ENCODE data around the gene AHSP.

The AHSP gene

DNA sequence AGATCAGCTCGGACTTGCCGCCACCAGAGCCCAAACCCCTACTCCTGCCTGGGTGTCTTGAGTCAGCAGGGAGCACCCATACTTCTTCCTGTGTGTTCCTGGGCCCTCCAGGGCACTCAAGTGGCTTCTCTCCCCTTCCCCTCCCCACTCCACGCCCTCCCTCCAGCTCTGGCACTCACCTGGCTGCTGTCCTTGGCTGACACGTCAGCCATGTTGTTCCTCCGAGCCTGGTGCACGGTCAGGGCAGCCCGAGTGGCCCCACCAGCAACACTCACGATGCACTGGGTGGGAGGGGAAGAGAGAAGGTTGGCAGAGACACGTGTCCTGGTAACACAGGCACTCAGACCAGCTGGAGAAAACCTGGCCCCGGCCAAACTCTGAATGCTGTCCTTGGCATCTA, 31.0 kb upstream of the AHSP start:
- DNase-seq (ENCODE audit: low read depth) = no peak
- TF ChIP-seq, protein P1, sequence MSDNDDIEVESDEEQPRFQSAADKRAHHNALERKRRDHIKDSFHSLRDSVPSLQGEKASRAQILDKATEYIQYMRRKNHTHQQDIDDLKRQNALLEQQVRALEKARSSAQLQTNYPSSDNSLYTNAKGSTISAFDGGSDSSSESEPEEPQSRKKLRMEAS (IDR thresholded peaks at IDR 0.05; ENCODE audit: low read depth, low read length) = no peak
- TF ChIP-seq MYC (IDR thresholded peaks at IDR 0.05; ENCODE audit: low read depth, low read length) = no peak
- TF ChIP-seq, protein P2, sequence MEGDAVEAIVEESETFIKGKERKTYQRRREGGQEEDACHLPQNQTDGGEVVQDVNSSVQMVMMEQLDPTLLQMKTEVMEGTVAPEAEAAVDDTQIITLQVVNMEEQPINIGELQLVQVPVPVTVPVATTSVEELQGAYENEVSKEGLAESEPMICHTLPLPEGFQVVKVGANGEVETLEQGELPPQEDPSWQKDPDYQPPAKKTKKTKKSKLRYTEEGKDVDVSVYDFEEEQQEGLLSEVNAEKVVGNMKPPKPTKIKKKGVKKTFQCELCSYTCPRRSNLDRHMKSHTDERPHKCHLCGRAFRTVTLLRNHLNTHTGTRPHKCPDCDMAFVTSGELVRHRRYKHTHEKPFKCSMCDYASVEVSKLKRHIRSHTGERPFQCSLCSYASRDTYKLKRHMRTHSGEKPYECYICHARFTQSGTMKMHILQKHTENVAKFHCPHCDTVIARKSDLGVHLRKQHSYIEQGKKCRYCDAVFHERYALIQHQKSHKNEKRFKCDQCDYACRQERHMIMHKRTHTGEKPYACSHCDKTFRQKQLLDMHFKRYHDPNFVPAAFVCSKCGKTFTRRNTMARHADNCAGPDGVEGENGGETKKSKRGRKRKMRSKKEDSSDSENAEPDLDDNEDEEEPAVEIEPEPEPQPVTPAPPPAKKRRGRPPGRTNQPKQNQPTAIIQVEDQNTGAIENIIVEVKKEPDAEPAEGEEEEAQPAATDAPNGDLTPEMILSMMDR (IDR thresholded peaks at IDR 0.05; ENCODE audit: low read depth, low read length) = no peak
- no peak for TF ChIP-seq POLR2A (IDR thresholded peaks at IDR 0.05; ENCODE audit: extremely low read depth, insufficient read length)
- H3K4me3 ChIP-seq (ENCODE audit: low read depth, low read length) = no peak overlapping the region

DNA sequence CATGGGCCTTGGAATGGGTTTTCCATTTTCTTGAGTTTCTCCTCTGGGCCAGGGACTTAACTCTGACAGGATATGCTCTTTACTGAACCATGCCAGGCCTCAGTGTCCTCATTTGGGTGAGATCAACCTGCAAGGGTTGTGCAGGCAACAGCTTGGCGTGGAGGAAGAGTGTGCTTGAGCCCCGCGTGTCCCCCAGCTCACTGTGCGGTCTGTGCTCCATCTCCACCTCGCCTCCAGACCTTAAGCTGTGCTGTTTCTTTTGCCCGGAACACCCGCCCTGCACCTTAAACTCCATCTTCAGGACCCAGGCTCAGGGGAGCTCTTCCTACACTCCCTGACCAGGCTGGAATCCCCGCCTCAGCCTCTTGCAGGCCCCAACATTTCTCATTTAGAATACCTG, 29.2 kb upstream of the AHSP start:
- TF ChIP-seq, protein P2 (IDR thresholded peaks at IDR 0.05; ENCODE audit: low read depth, low read length) = no peak
- TF ChIP-seq, protein P1 (IDR thresholded peaks at IDR 0.05; ENCODE audit: low read depth, low read length) = no peak
- TF ChIP-seq POLR2A (IDR thresholded peaks at IDR 0.05; ENCODE audit: extremely low read depth, insufficient read length) (no peak), MYC (IDR thresholded peaks at IDR 0.05; ENCODE audit: low read depth, low read length) (no peak)
- no peak for DNase-seq (ENCODE audit: low read depth)
- H3K4me3 ChIP-seq (ENCODE audit: low read depth, low read length) = no peak overlapping the region

DNA sequence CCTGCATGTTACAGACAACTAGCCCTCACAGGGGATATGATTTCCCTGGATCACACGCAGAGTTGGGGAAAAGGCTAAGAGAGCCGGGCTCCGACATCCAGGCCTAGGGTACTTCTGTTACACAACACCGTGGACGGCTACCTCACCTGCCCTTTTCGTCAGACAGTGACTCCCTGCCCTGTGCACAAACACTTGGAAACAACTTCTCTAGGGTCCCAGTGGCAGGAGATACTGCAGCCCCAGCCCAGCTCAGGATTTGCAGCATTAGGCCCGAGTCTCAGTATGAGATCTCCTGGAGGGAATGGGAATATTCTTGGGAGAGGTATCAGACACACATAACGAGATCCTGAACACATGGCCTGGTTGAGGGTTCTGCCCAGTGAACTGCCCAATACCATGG, 27.8 kb upstream of the AHSP start:
- no peak for DNase-seq (ENCODE audit: low read depth)
- no peak overlapping the region for H3K4me3 ChIP-seq (ENCODE audit: low read depth, low read length)
- TF ChIP-seq, protein P1 (IDR thresholded peaks at IDR 0.05; ENCODE audit: low read depth, low read length) = no peak
- TF ChIP-seq POLR2A (IDR thresholded peaks at IDR 0.05; ENCODE audit: extremely low read depth, insufficient read length) (no peak), MYC (IDR thresholded peaks at IDR 0.05; ENCODE audit: low read depth, low read length) (no peak)
- TF ChIP-seq, protein P2 (IDR thresholded peaks at IDR 0.05; ENCODE audit: low read depth, low read length) = no peak

DNA sequence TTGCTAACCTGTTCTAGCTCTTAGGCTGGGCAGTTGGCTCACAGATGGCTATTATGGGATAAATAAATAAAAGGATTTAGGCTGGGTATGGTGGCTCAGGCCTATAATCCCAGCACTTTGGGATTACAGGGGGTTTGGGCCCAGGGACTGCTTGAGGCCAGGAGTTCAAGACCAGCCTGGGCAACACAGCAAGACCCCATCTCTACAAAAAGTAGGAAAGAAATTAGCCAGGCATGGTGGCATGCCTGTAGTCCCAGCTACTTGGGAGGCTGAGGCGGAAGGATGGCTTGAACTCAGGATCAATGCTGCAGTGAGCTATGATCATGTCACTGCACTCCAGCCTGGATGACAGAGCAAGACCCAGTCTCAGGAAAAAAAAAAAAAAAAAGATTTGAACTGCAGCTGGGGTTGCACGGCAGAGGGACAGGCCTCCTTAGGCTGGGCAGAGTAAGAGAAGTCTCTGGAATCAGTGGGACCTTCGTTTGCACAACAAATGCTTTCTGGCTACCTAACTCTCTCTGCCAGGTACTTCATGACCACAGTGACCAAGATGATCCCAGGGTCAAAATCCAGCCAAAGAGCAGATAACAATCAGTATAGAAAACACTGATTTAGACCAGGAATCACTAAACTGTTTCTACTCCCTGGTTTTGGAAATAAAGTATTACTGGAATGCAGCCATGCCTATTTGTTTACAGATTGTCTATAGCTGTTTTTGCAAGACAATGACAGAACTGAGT, 26.3 kb upstream of the AHSP start:
- no peak overlapping the region for H3K4me3 ChIP-seq (ENCODE audit: low read depth, low read length)
- TF ChIP-seq MYC (IDR thresholded peaks at IDR 0.05; ENCODE audit: low read depth, low read length) (no peak), POLR2A (IDR thresholded peaks at IDR 0.05; ENCODE audit: extremely low read depth, insufficient read length) (no peak)
- TF ChIP-seq, protein P1 (IDR thresholded peaks at IDR 0.05; ENCODE audit: low read depth, low read length) = no peak
- TF ChIP-seq, protein P2 (IDR thresholded peaks at IDR 0.05; ENCODE audit: low read depth, low read length) = no peak

GRCh38 chr16:31501966-31502348, 25.7 kb upstream of the AHSP start:
- no peak for DNase-seq (ENCODE audit: low read depth)
- TF ChIP-seq POLR2A (IDR thresholded peaks at IDR 0.05; ENCODE audit: extremely low read depth, insufficient read length) = no peak
- TF ChIP-seq, protein P1 (IDR thresholded peaks at IDR 0.05; ENCODE audit: low read depth, low read length) = no peak
- TF ChIP-seq, protein P2 (IDR thresholded peaks at IDR 0.05; ENCODE audit: low read depth, low read length) = no peak
- TF ChIP-seq MYC (IDR thresholded peaks at IDR 0.05; ENCODE audit: low read depth, low read length) = no peak
- no peak overlapping the region for H3K4me3 ChIP-seq (ENCODE audit: low read depth, low read length)

More for the DNA sequence above, 26.3 kb upstream of the AHSP start:
- no peak for DNase-seq (ENCODE audit: low read depth)
